SH-SY5Y (cell line): Measurements from ENCODE around the gene ARSA.

Experiments used
- GATA2 ChIP-seq: IDR thresholded peaks from 2 replicates; pipeline ENCODE4 v1.6.1; 2011; ENCODE audit warnings: mild to moderate bottlenecking, low read depth, low read length
- GATA3 ChIP-seq: IDR thresholded peaks from 2 replicates; pipeline ENCODE4 v1.6.1; 2011; ENCODE audit warnings: low read depth, mild to moderate bottlenecking, low read length, moderate library complexity

GRCh38 chr22:50611341-50612060, 16.5 kb downstream of the ARSA start:
- no peak for TF ChIP-seq GATA2
- no peak for TF ChIP-seq GATA3
